ENCODE results near the gene TMEM18. TPM values are rescaled to one million over a fixed set of nuclear protein-coding genes. Genes with fewer than 3 reads are reported as not detected.
"Not testable (repeated sequence)": the region's sequence is repeated elsewhere in the genome, so short reads cannot be mapped to it uniquely, and the experiment has no call there.

TMEM18 gene
- 24.8 TPM for total RNA-seq

DNA sequence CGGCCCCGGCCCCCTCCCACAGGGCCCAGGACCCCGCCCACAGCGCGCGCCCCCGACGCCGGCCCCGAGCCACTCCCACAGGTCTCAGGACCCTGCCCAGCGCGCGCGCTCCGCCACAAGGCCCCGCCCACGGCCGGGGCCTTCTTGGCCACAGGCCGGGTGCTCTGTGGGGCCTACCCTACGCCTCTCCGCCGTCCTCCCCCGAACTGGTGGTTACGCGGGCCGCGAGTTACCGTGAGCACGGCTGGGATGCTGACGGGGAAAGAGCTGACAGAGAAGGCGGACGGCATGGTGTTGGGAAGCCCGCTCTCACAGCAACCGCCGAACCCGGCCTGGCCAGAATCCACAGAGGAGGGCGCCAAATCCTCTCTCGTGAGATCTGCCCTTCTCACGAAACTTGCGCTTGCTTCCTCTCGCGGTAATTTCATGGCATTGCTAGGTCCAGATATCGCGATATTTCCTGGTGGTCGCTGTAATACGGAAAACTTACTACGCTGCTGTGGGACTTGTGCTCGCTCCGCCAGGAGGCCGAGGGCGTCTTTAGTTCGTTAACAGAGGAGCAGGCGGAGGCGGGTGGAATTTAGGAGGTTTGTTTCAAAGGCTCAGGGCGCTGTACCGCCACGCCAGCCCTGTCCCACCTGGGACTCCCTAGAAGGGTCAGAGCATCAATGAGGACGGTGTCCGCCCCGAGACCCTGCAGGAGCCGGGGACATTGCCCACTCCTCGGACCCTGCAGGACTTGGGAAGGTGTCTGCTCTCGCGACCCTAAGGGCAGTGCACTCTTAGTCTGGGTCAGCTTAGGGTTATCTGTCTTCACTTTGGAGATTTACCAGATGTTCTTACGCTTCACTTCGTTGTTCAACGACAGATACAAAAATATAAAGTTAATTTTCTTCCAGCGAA lies at the start of gene TMEM18:
Gene TMEM18 (minus strand): TSS at position 351 of the 903 bp plus-strand sequence. CDS start 61 bp downstream, at position 290.
- DNase-seq (ENCODE audit: low read depth in 2 of 3, low spot score in 2 of 3), result peak; percentile 98 to 99 (median 98)

DNA sequence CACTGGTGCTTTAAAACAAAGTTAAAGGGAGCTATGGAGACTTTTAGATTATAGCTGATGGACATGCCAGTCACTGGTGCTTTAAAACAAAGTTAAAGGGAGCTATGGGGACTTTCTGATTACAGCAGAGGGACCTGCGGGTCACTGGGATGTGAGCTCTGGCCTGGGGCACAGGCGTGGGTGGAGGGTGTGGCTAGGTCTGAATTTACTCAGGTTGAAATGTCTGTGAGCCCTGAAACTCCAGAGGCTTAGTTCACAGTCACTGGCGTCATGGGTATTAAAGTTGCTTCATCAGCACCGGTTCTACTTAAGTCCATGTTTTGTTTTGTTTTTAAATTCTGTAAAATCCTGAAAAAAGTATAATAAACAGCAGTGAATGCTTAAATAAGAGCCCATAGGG lies 49.0 kb upstream of the TMEM18 start:
- DNase-seq (ENCODE audit: low read depth in 2 of 3, low spot score in 2 of 3), result no peak

DNA sequence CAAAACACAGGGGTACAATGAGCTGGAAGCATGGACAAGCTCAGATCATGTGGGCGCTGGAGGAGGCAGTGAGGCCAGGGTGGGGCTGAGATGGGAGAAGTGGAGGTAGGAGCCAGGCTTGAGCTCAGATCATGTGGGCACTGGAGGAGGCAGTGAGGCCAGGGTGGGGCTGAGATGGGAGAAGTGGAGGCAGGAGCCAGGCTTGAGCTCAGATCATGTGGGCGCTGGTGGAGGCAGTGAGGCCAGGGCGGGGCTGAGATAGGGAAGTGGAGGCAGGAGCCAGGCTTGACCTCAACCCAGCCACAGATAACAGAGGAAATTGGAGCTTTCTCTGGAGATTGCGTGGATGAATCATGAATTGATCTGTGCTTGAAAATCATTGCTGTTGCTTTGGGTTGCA lies 48.3 kb upstream of the TMEM18 start:
- DNase-seq (ENCODE audit: low read depth in 2 of 3, low spot score in 2 of 3), result no peak

DNA sequence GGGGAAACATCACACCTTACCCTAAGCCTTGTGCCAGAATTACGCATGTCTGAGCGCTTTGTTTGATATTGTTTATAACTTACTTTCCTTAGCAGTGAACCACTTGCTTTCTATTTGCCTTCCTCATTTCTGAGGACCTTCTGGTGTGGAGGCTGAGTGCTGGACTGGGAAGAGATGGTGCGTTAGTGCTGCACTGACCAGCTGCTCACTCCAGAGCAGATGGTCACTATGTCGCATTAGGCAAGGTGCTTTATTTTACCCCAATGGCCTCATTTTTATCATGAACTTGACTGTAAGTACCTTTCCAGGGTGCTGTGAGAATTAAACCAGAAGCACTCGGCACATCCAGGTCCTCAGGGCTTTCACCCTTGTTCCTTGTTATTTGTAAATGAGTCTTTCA lies 46.6 kb upstream of the TMEM18 start:
- no peak for DNase-seq (ENCODE audit: low read depth in 2 of 3, low spot score in 2 of 3)

DNA sequence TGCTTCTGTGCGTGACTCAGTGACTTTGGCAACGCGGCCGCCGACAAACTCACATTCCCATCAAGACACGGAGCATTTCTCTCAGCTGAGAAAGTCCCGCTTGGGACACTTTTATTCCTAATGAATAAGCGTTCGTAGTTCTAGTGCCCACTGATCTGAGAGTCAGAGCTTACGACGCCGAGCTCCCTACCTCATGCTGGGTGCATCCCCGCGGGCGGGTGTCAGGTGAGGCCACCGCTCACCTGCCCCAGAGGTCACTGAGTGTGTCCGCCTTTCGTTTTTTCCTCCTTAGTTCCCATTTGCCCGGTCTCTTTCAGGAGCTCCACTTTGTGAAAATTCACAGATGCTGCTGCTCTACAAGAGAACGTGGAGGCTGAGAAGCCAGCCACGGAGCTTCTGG lies 43.6 kb upstream of the TMEM18 start:
- no peak for DNase-seq (ENCODE audit: low read depth in 2 of 3, low spot score in 2 of 3)

DNA sequence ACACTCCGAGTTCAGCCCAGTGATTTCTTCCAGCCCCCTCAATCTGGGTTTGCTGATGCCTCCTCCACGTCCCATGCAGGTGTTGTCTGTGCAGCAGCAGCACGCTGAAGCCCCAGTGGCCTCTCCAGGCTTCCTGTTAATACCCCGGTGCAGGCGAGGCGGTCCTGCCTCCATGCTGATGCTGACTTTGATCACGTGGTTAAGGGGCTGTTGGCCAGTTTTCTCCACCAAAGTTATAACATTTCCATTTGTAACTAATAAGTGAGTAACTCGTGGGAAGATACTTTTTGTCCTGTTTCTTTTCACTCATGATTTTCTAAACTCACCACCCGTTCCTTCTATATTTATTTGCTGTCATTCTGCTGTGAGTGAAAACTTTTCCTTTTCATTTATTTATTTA lies 42.5 kb upstream of the TMEM18 start:
- no peak for DNase-seq (ENCODE audit: low read depth in 2 of 3, low spot score in 2 of 3)

DNA sequence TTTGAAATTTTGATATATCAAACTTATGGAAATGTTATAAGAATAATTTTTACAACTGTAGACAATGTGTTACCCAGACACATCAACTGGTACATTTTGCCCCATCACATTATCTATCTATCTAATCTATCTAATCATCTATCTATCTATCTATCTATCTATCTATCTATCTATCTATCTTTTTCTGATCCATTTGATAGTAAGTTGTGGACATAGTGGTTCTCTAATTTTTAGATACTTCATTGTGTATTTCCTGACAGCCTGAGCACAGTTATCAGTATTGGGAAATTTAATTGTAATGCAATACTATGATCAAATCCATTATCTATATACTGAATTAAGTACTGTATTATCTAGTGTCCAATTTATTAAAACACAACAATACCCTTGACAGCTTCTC lies 42.0 kb upstream of the TMEM18 start:
- DNase-seq (ENCODE audit: low read depth in 2 of 3, low spot score in 2 of 3), result no peak

DNA sequence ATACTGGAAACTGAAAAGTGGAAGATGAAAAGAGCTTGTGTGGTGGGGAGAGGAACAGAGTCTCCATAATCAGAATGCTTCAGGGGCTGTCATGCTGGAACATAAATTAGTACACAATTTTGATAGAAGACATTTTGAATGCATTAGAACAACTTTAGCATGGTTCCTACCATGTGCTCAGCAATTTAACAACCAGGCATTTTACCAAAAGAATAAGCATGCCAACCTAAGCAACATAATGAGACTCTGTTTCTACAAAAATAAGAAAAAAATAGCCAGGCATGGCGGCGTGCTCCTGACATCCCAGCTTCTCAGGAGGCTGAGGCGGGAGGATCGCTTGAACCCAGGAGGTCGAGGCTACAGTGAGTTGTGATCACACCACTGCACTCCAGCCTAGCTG lies 40.5 kb upstream of the TMEM18 start:
- no peak for DNase-seq (ENCODE audit: low read depth in 2 of 3, low spot score in 2 of 3)

DNA sequence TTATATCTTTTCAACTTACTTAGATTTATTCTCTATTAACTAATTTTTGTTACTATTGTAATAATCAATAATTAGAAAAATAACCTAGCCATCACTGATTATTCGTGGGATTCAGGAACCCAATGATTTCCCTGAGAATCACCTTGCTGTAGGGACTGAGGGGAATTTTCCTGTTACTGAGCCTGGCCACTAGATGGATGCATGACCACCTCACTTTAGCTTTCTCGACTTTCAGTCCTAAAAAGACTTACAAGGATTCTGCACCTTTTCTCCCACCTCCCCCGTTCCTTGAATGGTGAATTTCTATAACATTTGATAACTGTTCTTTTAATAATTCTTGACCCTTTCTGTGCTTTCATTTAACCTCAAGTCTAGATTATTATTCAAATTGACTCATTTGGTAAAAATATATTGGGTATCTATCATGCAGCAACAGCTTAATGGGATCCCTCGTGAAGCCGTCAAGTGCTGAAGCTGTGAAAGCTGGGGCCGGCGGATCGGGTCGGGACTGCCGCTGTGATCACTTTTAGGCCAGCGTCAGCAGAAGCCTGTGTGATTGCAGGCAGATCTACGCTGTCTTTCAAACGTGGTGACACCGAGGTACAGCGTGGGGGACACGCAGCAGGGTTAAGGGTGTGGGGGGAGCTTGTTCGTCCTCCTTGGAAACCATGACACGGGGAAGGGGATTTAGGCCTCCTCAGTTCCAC lies 38.8 kb upstream of the TMEM18 start:
- DNase-seq (ENCODE audit: low read depth in 2 of 3, low spot score in 2 of 3), result no peak

DNA sequence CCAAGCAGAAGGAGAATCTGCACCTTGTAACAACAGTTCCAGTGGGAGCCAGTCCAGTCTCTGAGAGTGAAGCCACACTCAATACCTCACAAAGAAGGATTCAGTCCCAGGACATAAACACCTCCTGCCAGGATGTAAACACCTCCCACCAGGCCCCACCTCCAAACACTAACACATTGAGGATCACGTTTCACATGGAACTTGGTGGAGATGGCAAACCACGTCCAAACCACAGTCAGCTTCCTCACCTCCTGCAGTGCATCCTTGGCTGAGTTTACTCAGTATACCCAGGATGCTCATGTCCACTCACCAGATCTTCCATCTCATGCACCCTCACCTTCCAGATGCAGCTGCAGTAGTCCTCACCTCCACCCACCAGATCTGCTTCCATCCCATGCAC lies 37.8 kb upstream of the TMEM18 start:
- DNase-seq (ENCODE audit: low read depth in 2 of 3, low spot score in 2 of 3), result no peak

DNA sequence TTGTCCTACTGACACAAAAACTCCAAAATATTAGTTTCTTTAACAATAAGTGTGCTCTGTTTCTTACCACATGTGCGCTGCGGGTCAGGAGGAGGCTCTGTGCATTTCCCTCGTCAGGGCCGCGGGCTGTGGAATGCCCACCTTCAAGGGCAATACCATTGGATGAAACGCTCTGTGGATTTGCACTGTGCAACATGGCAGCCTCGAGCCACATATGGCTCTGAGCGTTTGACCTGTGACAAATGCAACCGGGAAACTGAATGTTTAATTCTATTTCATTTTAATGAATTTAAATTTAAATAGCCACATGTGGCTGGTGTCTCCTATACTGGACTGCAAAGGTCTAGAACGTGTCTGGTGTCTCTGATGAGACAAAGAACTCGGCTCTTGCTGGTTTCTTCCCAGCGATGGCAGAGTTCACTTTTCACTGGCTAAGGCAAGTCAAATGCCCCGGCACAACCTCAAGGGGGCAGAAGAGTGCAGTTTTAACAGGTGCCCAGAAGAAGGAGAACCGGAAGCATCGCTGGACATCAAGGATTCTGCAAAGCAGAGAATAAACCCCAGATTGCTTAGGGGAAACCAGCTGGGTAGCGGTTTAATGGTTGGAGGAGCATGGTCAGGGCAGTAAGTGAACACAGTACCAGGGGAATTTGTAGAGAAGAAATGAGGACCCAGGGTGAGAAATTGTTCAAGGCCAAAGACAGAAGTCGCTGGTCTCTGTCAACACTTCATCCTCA lies 37.0 kb upstream of the TMEM18 start:
- DNase-seq (ENCODE audit: low read depth in 2 of 3, low spot score in 2 of 3), result peak in 2 of 3 donors; percentile 26 to 46

DNA sequence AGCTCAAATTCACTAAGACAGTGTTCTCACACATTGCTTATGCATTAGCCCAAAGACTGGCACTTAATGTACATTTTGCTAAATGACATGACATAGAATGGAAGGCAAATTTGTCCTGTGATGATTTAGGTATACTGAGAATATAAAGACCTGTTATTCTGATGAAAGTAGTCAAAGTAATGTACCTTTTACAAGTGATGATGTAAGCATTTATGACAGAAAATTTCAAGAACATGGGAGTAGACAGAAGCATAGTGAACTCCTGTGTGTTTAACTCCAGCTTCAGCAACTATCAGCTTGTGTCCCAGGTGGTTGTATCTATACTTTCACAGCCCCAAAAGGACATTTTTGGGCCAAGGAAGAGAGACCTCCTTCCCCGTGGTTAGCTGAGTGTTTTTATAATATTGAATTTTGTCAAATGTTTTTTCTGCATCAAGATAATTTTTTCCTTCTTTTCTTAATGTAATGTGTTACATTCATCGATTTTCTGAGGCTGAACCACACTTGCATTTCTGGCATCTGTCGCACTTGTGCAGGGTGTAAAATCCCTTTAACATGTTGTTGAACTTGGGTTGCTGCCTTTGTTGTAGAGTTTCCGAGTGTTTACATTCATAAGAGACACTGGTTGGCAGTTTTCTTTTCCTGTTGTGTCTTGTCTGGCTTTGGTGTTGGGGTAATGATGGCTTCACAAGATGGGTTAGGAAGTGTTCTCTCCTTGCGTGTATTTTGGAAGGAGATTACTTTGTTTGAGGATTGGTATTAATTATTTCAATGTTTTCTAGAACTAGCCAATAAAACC lies 33.9 kb upstream of the TMEM18 start:
- no peak for DNase-seq (ENCODE audit: low read depth in 2 of 3, low spot score in 2 of 3)

DNA sequence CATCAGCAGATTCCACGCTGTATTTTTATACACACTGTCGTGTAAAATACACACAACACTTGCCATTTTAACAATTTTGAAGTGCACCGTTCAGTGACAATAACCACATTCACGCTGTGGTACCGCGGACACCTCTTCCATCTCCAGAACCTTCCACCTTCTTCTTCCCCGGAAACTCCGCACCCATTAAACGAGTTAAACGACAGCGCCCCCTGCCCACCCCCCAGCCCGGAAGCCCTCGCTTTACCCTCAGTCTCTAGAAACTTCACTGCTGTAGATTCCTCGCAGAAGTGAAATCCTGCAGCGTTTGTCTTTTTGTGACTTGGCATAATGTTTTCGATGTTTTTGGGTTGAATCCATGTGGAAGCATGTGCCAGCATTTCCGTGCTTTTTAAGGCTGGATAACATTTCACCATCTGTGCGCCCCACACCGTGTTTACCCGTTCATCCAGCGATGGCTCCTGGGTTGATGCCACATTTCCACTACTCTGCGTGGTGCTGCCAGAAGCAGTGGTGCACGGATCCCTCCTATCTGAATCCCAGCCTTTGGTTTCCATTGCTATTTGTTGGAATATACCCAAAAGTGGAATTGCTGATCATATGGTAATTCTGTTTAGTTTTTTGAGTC lies 32.0 kb upstream of the TMEM18 start:
- no peak for DNase-seq (ENCODE audit: low read depth in 2 of 3, low spot score in 2 of 3)

DNA sequence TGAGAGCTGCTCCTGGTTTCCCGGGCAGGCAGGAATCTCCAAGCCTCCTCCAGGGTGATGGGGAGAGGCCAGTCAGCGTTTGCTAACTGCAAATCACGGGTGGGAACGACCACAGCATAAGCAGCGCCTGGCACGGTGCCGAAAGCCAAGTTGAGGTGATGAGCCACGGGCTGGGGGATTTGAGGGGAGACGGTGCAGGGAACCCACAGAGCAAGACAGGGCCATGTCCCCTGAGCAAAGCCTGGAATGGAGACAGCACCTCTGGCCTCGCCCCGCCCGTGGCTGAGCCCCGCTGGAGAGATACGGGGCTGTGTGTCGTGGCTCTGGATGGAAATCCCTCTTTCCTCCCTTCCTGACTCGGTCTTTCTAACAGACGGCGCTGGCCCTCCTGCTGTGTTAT lies 31.5 kb upstream of the TMEM18 start:
- no peak for DNase-seq (ENCODE audit: low read depth in 2 of 3, low spot score in 2 of 3)

DNA sequence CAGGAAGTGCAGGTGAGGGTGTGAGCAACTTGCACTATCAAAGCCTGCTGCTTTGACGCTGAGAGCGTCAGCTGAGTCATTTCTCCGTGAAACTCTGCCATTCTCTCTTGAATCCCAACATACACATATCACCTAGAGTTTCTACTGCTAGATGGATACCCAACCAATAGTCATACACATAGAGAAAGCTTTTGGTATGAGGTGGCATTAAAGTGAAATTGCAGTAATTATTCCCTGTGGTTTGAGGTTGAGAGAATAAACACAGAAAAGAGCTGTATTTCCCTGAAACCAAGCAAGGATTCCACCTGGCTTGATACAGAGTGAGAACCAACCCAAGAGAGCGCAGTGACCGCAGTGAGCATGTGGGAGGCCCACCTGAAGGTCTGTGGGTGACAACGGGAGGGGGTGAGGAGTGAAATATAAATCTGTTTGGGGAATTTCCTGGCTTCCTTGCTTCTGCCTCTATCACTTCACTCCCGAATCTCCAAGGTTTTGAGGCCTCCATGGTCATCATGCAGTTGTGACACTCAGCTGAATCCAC lies 28.8 kb upstream of the TMEM18 start:
- no peak for DNase-seq (ENCODE audit: low read depth in 2 of 3, low spot score in 2 of 3)

DNA sequence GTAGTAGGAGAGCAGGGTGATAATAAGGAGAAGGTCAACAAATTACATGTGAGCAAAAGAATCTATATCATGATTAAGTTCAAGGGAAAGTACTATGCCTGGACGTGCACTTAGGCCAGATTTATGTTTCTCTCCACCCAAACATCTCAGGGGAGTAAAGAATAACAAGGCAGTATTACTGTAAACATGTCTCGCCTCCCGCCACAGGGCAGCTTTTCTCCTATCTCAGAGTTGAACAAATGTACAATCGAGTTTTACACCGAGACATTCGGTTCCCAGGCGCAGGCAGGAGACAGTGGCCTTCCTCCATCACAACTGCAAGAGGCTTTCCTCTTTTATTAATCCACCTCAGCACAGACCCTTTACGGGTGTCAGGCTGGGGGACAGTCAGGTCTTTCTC lies 25.6 kb upstream of the TMEM18 start:
- not testable (repeated sequence) for DNase-seq (ENCODE audit: low read depth in 2 of 3, low spot score in 2 of 3)

DNA sequence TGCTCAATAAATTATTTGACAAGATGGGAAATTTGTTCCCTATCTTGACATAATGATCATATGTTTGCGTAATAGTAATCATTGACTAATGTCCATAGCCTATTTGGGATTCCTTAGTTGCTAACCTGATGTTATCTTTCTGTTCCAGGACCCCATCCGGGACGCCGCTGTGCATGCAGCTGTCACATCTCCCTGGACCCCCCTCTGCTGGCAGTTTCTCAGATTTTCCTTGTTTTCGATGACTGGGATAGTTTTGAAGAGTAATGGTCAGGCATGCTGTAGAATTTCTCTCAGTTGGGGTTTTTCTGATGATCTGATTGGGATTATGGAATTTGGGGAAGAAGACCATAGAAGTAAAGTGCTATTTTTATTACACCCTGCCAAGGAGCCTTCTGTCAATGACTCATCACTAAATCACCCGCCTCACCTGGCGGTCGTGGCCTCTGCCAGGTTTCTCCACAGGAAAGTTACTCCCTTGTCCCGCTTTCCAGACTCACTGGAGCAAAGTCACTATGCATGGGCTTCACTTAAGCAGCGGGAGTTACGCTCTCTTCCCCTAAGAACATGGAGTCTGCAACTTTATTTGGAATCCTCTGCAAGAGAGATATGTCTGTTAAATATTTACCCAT lies 19.9 kb upstream of the TMEM18 start:
- no peak for DNase-seq (ENCODE audit: low read depth in 2 of 3, low spot score in 2 of 3)

DNA sequence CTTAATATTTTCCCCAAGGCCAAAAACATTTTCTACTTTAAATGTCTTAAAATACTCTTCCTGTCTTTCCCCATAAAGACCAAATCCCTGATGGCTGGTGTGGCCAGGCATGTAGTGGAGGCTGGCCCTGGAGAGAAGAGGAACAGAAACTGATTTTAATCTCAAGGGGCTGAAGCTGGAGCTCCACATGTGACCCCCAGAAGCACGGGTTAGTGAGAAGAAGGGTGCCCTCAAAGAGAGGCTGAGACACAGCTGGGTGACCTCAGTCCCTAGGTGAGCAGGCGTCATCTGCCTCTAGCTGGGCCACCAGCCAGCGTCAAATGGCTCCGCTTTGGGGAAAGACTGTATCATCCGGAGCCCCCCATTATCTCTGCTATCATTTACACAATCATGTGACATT lies 19.3 kb upstream of the TMEM18 start:
- no peak for DNase-seq (ENCODE audit: low read depth in 2 of 3, low spot score in 2 of 3)

DNA sequence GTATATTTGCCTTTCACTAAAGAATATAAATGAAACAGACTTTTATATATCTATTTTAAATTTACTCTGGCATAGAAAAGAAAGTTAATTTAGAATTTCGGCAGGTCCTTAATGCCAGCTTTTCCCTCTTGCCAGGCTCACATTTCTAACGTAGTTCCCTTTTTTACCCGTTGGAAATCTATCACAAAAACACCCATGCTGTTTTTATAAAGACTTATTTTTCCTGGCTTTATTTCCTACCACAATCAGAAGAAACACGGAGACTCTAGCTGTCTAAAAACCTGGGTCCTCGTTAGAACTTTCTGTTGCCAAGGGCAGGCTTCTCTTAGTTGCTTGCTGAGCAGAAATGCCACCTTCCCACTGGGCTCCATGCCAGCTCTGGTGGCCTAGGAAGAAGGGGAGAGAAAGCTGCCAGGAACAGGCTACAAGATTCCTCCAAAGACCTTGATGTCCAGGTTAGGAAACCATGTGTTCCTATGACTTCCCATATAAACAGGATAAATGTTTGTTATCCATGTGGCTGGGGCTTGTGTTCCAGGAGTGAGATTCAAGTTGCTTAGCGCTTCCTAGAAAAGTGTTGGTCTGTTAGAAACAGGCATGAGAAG lies 17.8 kb upstream of the TMEM18 start:
- no peak for DNase-seq (ENCODE audit: low read depth in 2 of 3, low spot score in 2 of 3)
